C4-2B (cell line): ENCODE data around the gene GAP43.

ENCODE experiments used
- H3K27ac ChIP-seq: fragments of 450-650 bp; 2 replicates; pipeline ENCODE4 v1.5.1; 2017
- ZFX ChIP-seq: fragments of 450-650 bp; IDR thresholded peaks from 2 replicates; pipeline ENCODE4 v1.6.1; 2017
- TF ChIP-seq, protein P1 (sequence below): fragments of 450-650 bp; conservative IDR thresholded peaks from 2 replicates; pipeline ENCODE4 v1.5.1; 2017; ENCODE audit warnings: mild to moderate bottlenecking

The GAP43 gene

DNA sequence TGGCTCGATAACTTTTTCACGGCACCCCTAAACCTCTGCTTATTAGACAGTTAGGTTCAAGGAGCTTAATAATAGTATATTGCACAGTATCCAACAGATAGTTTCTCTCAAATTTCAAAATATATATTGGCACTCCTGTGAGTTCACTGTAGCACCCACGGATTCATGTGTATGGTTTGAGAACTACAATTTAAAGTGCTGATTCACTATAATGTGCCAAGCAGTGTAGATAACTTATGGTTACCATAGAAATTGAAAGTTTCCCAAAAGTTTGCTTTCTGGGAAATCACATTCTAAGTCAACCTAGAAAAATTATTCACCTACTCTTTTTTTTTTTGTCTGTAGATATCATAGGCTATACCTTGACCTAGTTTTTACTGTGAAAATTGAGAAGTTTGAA, 86.6 kb downstream of the GAP43 start:
- H3K27ac ChIP-seq: no peak overlapping the region
- TF ChIP-seq ZFX: no peak
- TF ChIP-seq, protein P1, sequence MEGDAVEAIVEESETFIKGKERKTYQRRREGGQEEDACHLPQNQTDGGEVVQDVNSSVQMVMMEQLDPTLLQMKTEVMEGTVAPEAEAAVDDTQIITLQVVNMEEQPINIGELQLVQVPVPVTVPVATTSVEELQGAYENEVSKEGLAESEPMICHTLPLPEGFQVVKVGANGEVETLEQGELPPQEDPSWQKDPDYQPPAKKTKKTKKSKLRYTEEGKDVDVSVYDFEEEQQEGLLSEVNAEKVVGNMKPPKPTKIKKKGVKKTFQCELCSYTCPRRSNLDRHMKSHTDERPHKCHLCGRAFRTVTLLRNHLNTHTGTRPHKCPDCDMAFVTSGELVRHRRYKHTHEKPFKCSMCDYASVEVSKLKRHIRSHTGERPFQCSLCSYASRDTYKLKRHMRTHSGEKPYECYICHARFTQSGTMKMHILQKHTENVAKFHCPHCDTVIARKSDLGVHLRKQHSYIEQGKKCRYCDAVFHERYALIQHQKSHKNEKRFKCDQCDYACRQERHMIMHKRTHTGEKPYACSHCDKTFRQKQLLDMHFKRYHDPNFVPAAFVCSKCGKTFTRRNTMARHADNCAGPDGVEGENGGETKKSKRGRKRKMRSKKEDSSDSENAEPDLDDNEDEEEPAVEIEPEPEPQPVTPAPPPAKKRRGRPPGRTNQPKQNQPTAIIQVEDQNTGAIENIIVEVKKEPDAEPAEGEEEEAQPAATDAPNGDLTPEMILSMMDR: no peak

DNA sequence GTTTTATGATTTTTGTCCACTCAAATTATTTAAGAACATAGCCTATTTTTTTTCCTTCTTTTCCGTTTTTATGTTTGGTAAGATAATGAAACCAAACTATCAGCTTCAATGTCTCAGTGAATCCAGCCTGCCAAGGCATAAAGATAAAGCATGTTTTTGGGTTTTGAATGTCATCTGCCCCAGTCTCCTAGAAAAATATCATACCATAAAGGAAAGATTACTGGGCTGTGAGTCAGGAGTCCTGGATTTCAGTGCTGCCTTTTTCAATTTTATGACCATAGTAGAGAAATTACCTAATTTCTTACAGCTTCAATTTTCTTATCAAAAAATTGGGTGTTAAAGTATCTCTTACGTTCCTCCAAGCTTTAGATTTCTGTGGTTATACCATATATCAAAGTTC, 87.5 kb downstream of the GAP43 start:
- TF ChIP-seq, protein P1: no peak
- TF ChIP-seq ZFX: no peak
- H3K27ac ChIP-seq: no peak overlapping the region

- TF ChIP-seq ZFX: no peak
- TF ChIP-seq, protein P1: no peak
- no peak overlapping the region for H3K27ac ChIP-seq
These were observed 89.6 kb downstream of the GAP43 start for GRCh38 chr3:115712871-115713270.

DNA sequence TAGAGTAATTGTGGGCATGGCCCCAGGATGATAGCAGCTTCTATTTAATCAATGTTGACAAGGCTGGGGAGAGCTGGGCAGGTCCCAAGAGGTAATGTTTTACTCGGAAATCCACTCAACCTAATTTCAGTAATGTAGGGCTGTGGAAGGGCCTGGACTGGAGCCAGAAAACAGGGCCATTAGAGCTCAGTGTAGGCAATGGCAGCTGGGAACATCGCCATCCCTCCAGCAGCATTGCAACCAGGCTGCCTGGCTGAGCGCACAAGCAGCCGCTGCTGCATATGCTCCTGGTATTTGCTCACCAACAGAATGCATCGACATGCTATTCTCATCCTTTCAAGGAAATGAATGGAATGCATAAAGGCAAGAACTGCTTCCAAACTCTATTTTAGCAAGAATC, 90.0 kb downstream of the GAP43 start:
- H3K27ac ChIP-seq: no peak overlapping the region
- TF ChIP-seq ZFX: no peak
- TF ChIP-seq, protein P1: no peak

GRCh38 chr3:115715241-115715745, 92.0 kb downstream of the GAP43 start:
- no peak overlapping the region for H3K27ac ChIP-seq
- TF ChIP-seq, protein P1: no peak
- no peak for TF ChIP-seq ZFX

- H3K27ac ChIP-seq: no peak overlapping the region
- TF ChIP-seq, protein P1: no peak
- TF ChIP-seq ZFX: no peak
These were observed 97.7 kb downstream of the GAP43 start for GRCh38 chr3:115720983-115721382.

DNA sequence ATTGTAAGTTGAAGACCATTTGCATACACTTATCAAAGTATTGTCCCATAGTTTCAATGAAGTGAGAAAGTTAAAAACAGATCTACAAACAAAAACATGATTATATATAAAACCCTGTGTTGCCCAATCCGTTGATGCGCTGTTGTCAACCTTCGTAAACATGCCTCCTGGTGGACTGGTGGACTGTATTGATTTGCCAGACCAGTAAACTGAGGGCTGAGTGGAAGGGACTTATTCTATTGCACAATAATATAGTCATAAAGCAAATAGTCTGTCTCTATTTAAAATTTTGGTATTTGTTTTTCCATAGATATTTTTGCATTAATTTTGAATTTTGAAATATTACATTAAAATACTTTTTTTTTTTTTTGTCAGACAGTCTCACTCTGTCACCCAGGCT, 102.5 kb downstream of the GAP43 start:
- no peak overlapping the region for H3K27ac ChIP-seq
- no peak for TF ChIP-seq ZFX
- TF ChIP-seq, protein P1: no peak
